RCC 7860 (cell line): ENCODE data around the gene DYNC1LI1.

Source experiments
- DNase-seq: peaks from one replicate; pipeline ENCODE4 v3.0.0-alpha.2; 2015; ENCODE audit warnings: low spot score
- FAIRE-seq: peaks from 2 replicates; lab custom pipeline; 2012; peaks lifted over from hg19 to GRCh38; lab: Jason Lieb, UNC

Gene DYNC1LI1

GRCh38 chr3:32495085-32495484 lies 75.6 kb downstream of the DYNC1LI1 start:
- no peak for FAIRE-seq
- no peak for DNase-seq

- FAIRE-seq (peak; percentile 30), DNase-seq (peak; percentile 14)
These were observed 76.9 kb downstream of the DYNC1LI1 start for GRCh38 chr3:32493437-32494414.

- FAIRE-seq (no peak), DNase-seq (no peak)
These were observed 77.8 kb downstream of the DYNC1LI1 start for GRCh38 chr3:32492684-32493436.

GRCh38 chr3:32488474-32489008 lies 82.1 kb downstream of the DYNC1LI1 start:
- DNase-seq (no peak), FAIRE-seq (no peak)

- DNase-seq, result no peak
- FAIRE-seq, result no peak
These were observed 82.7 kb downstream of the DYNC1LI1 start for GRCh38 chr3:32487781-32488473.

GRCh38 chr3:32484436-32484835 lies 86.2 kb downstream of the DYNC1LI1 start:
- FAIRE-seq (no peak), DNase-seq (no peak)

- no peak for DNase-seq
- FAIRE-seq, result no peak
These were observed 86.9 kb downstream of the DYNC1LI1 start for GRCh38 chr3:32483772-32484171.

- DNase-seq (no peak), FAIRE-seq (no peak)
These were observed 88.0 kb downstream of the DYNC1LI1 start for GRCh38 chr3:32482693-32483092.

GRCh38 chr3:32481791-32482631 lies 88.6 kb downstream of the DYNC1LI1 start:
- DNase-seq, result no peak
- FAIRE-seq, result no peak

GRCh38 chr3:32480604-32481003 lies 90.1 kb downstream of the DYNC1LI1 start:
- FAIRE-seq, result no peak
- no peak for DNase-seq
